K562 (cell line): ENCODE measurements around the gene ULK3. TPM values are rescaled to one million over a fixed set of nuclear protein-coding genes. Genes with fewer than 3 reads are reported as not detected.

ENCODE experiments used
- ASH1L ChIP-seq: fragments of 450-650 bp; IDR thresholded peaks from 2 replicates; pipeline ENCODE4 v1.6.1; 2018; ENCODE audit warnings: borderline replicate concordance, mild to moderate bottlenecking, low read depth; ENCODE audit not compliant: partially characterized antibody
- BRD9 ChIP-seq: fragments of 450-650 bp; IDR thresholded peaks from 2 replicates; pipeline ENCODE4 v1.6.1; 2018; ENCODE audit warnings: low read depth; ENCODE audit not compliant: partially characterized antibody
- CCNT2 ChIP-seq: IDR thresholded peaks from 2 replicates; pipeline ENCODE4 v1.6.1; 2011; ENCODE audit warnings: borderline replicate concordance, low read depth, mild to moderate bottlenecking, moderate library complexity, mixed read lengths, low read length; ENCODE audit not compliant: insufficient read length; ENCODE audit errors: extremely low read depth
- FOXA1 ChIP-seq: fragments of 450-650 bp; IDR thresholded peaks from 2 replicates; pipeline ENCODE4 v1.6.1; 2016; ENCODE audit warnings: mild to moderate bottlenecking, borderline replicate concordance
- HOXB6 ChIP-seq: fragments of 250-450 bp; sonication (Bioruptor Pico); IDR thresholded peaks from 2 replicates; pipeline ENCODE4 v1.5.1; 2022; ENCODE audit warnings: mild to moderate bottlenecking, borderline replicate concordance
- KAT8 ChIP-seq: fragments of 450-650 bp; IDR thresholded peaks from 2 replicates; pipeline ENCODE4 v1.6.1; 2016; ENCODE audit warnings: low read depth, mild to moderate bottlenecking
- MAZ ChIP-seq, 2 experiments: fragments of 450-650 bp in 1 of 2; sonication (generic) in 1 of 2; formaldehyde crosslinking; IDR thresholded peaks in 1 of 2; conservative IDR thresholded peaks in 1 of 2; 2 replicates each; pipeline versions ENCODE4 v1.4.0 to v1.5.0; 2020; ENCODE audit warnings: mild to moderate bottlenecking in 1 of 2, missing genetic modification reagents in 1 of 2
- NFRKB ChIP-seq: fragments of 450-650 bp; IDR thresholded peaks from 2 replicates; pipeline ENCODE4 v1.6.1; 2016; ENCODE audit warnings: low read depth
- NR2C1 ChIP-seq, 2 experiments: fragments of 450-650 bp; IDR thresholded peaks; 2 replicates each; pipeline ENCODE4 v1.6.1; 2017; ENCODE audit warnings: mild to moderate bottlenecking in 2 of 2, antibody characterized with exemption in 1 of 2, inconsistent platforms in 1 of 2, missing compliant biosample characterization in 1 of 2, missing genetic modification characterization in 1 of 2
- PYGO2 ChIP-seq: fragments of 450-650 bp; IDR thresholded peaks from 2 replicates; pipeline ENCODE4 v1.6.1; 2016; ENCODE audit warnings: mild to moderate bottlenecking, missing genetic modification characterization, moderate library complexity, missing compliant biosample characterization
- RBM14 ChIP-seq: fragments of 200-400 bp; formaldehyde crosslinking; IDR thresholded peaks from 2 replicates; pipeline ENCODE4 v1.6.1; 2018; ENCODE audit warnings: low read depth, mild to moderate bottlenecking, low read length, moderate library complexity, borderline replicate concordance; ENCODE audit not compliant: insufficient read depth
- SOX6 ChIP-seq: fragments of 450-650 bp; IDR thresholded peaks from 2 replicates; pipeline ENCODE4 v1.6.1; 2014; ENCODE audit warnings: mild to moderate bottlenecking
- THRAP3 ChIP-seq: fragments of 450-650 bp; IDR thresholded peaks from 2 replicates; pipeline ENCODE4 v1.6.1; 2016; ENCODE audit warnings: mild to moderate bottlenecking, inconsistent platforms, borderline replicate concordance
- ZBTB17 ChIP-seq: fragments of 450-650 bp; formaldehyde crosslinking; IDR thresholded peaks from 2 replicates; pipeline ENCODE4 v1.4.0; 2020; ENCODE audit warnings: mild to moderate bottlenecking
- ZNF121 ChIP-seq: sonication (generic); formaldehyde crosslinking; conservative IDR thresholded peaks from 2 replicates; pipeline ENCODE4 v1.8.0; 2022; ENCODE audit warnings: missing genetic modification reagents
- ZNF586 ChIP-seq: fragments of 450-650 bp; formaldehyde crosslinking; conservative IDR thresholded peaks from 2 replicates; pipeline ENCODE4 v1.4.0; 2020; ENCODE audit warnings: mild to moderate bottlenecking, moderate library complexity
- ZNF766 ChIP-seq: fragments of 200-800 bp; sonication (Bioruptor generic); conservative IDR thresholded peaks from 2 replicates; pipeline ENCODE4 v1.6.1; 2016; ENCODE audit warnings: missing genetic modification characterization, missing compliant biosample characterization
- polyA plus RNA-seq, 8 experiments: library from polyadenylated mRNA; depleted of rRNA in 4 of 8; stranded (reverse) in 5 of 8; unstranded in 3 of 8; fragments of >200 nt; fragmentation: Nextera tagmentation in 2 of 8; fragmentation: Illumina TruSeq in 1 of 8; extraction: Ambion mirVana in 2 of 8; extraction: Trizol in 1 of 8; gene quantifications; 2 replicates each; pipeline versions ENCODE4 v1.2.1 to v1.2.3, GENCODE V29; 2011 to 2014; ENCODE audit warnings: inconsistent platforms in 1 of 8, missing spikeins in 1 of 8
- total RNA-seq, 7 experiments: library from RNA; depleted of rRNA in 6 of 7; stranded (reverse); fragments of >200 nt in 6 of 7; fragmentation: Illumina TruSeq in 2 of 7; extraction: Trizol in 2 of 7; gene quantifications; 2 replicates each; pipeline versions ENCODE4 v1.2.1 to v1.2.3, GENCODE V29; 2011 to 2021; ENCODE audit warnings: low replicate concordance in 1 of 7
- TF ChIP-seq, protein P1 (sequence below): sonication (generic); formaldehyde crosslinking; IDR thresholded peaks from 2 replicates; pipeline ENCODE4 v1.8.0; 2023; ENCODE audit warnings: missing genetic modification reagents, mild to moderate bottlenecking, borderline replicate concordance
- TF ChIP-seq, protein P2 (sequence below): sonication (generic); formaldehyde crosslinking; IDR thresholded peaks from 2 replicates; pipeline ENCODE4 v1.8.0; 2023; ENCODE audit warnings: mild to moderate bottlenecking, missing genetic modification reagents
- TF ChIP-seq, protein P3 (sequence below): fragments of 450-650 bp; IDR thresholded peaks from one replicate; pipeline ENCODE4 v1.6.1; 2018; ENCODE audit warnings: mild to moderate bottlenecking, moderate library complexity; ENCODE audit not compliant: partially characterized antibody

Gene ULK3
- total and polyA plus RNA-seq, 9 of the 15 experiments (the other 6 are each of a cell fraction or from before 2014, with no cell fraction given): 0.68 to 68.0 (median 34.9) TPM

GRCh38 chr15:74873036-74873755, 30.2 kb upstream of the ULK3 start, which contains the start of gene SCAMP2 (continued):
- TF ChIP-seq ZBTB17 (no peak), MAZ (CRISPR knock-in tag; conservative IDR thresholded peaks at IDR 0.05 in 1 of 2, IDR thresholded peaks at IDR 0.05 in 1 of 2) (peak; percentile 65 to 80), ZNF586 (CRISPR knock-in tag) (no peak), FOXA1 (no peak), NFRKB (no peak), THRAP3 (no peak), RBM14 (no peak), SOX6 (0 out of 2 replicates have a peak, but pooled peaks have one; percentile 10), NR2C1 (IDR thresholded peaks at IDR 0.05) (no peak), NR2C1 (tag; IDR thresholded peaks at IDR 0.05) (peak; percentile 50; the same call in 1 of the 2 replicates), CCNT2 (peak; percentile 58), HOXB6 (CRISPR knock-in tag) (no peak), ASH1L (peak; percentile 81), ZNF766 (CRISPR knock-in tag) (no peak), BRD9 (no peak), ZNF121 (CRISPR knock-in tag) (no peak), KAT8 (no peak), PYGO2 (no peak)
- TF ChIP-seq, protein P1, sequence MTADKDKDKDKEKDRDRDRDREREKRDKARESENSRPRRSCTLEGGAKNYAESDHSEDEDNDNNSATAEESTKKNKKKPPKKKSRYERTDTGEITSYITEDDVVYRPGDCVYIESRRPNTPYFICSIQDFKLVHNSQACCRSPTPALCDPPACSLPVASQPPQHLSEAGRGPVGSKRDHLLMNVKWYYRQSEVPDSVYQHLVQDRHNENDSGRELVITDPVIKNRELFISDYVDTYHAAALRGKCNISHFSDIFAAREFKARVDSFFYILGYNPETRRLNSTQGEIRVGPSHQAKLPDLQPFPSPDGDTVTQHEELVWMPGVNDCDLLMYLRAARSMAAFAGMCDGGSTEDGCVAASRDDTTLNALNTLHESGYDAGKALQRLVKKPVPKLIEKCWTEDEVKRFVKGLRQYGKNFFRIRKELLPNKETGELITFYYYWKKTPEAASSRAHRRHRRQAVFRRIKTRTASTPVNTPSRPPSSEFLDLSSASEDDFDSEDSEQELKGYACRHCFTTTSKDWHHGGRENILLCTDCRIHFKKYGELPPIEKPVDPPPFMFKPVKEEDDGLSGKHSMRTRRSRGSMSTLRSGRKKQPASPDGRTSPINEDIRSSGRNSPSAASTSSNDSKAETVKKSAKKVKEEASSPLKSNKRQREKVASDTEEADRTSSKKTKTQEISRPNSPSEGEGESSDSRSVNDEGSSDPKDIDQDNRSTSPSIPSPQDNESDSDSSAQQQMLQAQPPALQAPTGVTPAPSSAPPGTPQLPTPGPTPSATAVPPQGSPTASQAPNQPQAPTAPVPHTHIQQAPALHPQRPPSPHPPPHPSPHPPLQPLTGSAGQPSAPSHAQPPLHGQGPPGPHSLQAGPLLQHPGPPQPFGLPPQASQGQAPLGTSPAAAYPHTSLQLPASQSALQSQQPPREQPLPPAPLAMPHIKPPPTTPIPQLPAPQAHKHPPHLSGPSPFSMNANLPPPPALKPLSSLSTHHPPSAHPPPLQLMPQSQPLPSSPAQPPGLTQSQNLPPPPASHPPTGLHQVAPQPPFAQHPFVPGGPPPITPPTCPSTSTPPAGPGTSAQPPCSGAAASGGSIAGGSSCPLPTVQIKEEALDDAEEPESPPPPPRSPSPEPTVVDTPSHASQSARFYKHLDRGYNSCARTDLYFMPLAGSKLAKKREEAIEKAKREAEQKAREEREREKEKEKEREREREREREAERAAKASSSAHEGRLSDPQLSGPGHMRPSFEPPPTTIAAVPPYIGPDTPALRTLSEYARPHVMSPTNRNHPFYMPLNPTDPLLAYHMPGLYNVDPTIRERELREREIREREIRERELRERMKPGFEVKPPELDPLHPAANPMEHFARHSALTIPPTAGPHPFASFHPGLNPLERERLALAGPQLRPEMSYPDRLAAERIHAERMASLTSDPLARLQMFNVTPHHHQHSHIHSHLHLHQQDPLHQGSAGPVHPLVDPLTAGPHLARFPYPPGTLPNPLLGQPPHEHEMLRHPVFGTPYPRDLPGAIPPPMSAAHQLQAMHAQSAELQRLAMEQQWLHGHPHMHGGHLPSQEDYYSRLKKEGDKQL: no peak
- TF ChIP-seq, protein P2, sequence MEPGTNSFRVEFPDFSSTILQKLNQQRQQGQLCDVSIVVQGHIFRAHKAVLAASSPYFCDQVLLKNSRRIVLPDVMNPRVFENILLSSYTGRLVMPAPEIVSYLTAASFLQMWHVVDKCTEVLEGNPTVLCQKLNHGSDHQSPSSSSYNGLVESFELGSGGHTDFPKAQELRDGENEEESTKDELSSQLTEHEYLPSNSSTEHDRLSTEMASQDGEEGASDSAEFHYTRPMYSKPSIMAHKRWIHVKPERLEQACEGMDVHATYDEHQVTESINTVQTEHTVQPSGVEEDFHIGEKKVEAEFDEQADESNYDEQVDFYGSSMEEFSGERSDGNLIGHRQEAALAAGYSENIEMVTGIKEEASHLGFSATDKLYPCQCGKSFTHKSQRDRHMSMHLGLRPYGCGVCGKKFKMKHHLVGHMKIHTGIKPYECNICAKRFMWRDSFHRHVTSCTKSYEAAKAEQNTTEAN (CRISPR knock-in tag): no peak
- TF ChIP-seq, protein P3, sequence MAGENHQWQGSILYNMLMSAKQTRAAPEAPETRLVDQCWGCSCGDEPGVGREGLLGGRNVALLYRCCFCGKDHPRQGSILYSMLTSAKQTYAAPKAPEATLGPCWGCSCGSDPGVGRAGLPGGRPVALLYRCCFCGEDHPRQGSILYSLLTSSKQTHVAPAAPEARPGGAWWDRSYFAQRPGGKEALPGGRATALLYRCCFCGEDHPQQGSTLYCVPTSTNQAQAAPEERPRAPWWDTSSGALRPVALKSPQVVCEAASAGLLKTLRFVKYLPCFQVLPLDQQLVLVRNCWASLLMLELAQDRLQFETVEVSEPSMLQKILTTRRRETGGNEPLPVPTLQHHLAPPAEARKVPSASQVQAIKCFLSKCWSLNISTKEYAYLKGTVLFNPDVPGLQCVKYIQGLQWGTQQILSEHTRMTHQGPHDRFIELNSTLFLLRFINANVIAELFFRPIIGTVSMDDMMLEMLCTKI: no peak
